Activated CD8-positive, alpha-beta memory T cell treated with anti-CD3 and anti-CD28 coated beads, Interleukin-2, amount 50 U/mL, for 24 hours (primary cell): ENCODE data around the gene CCL16.
"Not testable (repeated sequence)": the region's sequence is repeated elsewhere in the genome, so short reads cannot be mapped to it uniquely, and the experiment has no call there.

Source experiments
- DNase-seq: peaks from one replicate; pipeline ENCODE4 v3.0.0-alpha.2; 2020; ENCODE audit errors: extremely low read depth

The CCL16 gene

DNA sequence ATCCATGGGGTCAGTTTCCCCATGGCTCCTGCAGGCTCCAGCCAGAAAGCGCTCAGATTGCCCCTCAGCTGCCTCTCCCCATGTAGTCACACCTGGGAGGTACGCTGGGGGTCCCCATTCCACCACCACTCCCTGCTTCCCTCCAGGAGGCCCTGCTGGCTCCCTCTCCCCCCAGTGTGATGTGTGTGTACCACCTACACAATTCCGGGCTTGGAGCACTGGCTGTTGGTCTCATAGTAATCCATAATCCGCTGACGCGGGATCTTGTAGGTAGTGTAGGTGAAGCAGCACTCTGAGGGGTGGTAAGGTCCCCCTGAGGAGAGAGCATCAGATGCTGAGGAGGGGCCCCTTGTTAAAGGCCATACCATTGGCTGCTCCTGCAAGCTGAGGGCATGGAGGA, 2.8 kb upstream of the CCL16 start:
- DNase-seq: no peak

DNA sequence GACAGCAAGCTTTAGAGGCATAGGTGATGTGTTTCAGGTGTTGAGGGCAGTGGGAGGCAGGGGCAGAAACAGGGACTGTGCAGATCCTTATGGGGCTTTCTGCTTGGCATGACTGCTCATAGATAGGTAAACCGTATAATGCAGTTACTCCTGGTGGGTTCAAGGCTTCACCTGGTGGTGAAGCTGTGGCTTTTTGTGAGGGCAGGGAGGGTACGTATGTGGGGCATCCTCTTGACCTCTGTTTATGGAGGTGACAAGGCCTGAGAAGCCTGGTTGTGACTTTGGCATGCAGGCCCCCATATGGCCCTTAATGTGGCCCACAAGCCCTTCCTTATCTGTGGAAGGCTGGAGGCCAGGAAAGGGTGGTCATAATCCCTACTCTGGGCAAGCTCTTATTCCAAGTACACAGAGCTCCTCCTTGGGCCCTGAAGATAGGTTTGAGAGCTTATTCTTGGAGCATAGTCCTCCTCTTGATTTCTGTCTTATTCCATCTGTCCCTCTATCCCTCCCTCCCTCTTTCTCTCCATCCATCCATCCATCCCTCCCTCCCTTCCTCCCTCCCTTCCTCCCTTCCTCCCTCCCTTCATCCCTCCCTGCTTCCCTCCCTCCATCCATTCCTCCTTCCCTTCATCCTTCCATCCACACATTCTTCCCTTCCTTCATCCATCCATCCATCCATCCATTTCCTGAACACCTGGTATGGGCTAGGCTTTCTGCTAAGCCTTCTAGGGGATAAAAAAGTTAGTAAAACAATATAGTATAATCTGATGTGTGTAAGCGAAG, 1.3 kb upstream of the CCL16 start:
- DNase-seq: no peak

DNA sequence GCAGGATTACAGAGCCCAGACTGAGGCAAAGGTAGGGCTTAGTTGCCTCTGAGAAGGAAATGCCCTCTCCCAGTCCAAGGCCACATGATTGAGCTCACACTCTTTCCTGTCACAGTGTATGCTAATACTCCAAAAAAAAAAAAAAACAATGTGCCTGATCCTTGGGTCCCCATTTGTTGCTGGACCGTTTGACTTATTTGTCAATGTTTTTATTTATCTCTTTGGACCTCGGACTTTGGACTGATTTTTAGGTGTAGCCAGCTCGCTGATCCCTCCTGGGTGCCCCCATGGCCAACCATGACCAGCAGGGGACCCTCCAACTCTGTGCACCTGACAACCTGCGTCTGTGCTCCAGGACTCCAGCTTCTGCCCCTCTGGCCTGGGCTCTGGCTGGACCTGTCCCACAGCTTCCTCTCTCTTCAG, 622 bp upstream of the CCL16 start:
- no peak for DNase-seq

DNA sequence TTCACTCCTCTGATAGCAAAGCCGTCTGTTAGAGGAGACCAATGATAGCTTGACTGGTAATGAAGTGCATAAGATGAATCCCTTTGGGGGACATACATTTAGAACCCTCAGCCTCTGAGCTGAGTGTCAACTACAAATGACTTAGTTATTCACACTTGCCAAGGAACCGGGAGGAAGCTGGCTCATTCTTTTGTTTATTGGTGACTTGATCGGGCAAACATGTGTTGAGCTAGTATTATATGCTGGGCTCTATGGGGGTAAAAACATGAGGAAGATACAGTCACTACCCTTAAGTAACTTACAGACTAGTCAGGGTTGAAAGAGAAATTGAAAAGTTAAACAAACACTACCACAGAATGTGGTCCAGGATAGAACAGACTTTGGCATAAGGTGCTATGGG, 3.0 kb downstream of the CCL16 start:
- DNase-seq: no peak

DNA sequence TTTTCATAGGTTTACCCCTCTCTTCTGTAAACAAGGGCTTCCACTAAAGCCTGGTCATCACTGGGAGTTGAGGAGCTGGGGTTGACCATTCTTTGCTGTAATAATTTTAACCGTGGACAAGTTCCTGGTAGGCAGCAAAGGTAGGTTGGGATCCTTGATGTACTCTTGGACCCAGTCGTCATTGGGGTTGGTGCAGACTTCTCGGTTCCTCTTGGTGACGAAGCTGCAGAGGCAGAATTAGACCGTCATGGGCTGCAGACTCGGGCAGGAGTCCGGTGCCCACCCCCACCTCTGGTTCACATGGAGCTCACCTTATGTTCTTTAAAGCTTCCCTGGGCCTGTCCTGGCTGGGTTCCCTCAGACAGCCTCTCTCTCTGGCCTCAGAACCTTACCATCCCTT, 3.8 kb downstream of the CCL16 start:
- DNase-seq: no peak

DNA sequence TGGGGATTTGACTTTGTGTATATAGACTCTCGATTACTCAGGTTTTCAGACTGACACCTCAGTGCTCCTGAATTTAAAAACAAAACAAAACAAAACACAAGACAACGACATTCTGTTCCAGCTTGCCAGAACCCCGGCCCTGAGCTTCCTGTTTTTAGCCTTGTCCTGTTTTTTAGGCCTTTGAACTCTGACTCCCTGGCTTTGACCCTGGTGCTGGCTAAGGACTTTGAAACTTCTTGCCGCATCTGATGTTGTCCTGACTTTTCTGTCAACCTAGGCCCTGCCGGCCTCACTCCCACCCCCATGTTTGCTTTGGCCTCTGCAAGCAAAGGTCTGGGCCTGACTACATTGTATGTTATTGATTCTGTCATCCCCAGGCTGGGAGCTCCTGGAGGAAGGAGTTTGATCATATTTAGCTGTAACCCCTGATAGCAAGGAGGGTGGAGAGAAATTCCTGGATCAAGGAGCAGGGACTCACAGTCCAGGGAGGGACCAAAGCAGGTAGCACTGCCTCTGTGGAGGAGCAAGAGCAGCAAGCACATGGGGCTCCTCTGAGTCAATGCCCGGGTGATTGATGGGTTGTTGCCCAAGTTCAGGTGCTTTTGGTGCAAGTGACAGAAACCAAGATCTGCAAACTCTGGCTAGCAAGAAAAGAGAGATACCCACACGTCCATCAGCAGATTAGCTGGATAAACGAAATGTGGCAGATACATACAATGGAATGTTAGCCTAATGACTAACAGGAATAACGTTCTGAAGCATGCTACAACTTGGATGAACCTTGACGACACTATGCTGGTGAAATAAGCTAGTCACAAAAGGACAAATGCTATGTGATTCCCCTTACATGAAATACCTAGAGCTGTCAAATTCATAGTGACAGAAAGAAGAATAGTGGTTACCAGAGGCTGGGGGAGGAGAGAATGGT, 7.7 kb downstream of the CCL16 start:
- no peak for DNase-seq

DNA sequence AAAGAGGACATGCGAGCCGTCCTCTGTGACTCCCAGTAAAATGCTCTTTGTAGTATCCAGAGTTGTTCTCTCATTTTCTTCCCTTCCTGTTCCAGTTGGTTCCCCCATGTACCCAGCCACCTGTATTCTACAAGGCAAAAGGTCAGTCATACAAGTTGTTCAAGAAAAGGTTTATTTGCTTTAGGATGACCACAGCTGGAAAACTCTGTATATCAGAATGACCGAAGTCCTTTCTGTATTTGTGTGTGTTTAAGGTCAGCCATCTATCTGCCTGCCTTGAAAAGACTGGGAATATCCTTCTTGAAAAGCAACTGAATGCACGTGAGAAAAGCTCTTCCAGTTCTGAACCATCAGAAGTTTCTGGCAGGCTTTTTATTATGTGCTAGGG, 8.4 kb downstream of the CCL16 start:
- no peak for DNase-seq

DNA sequence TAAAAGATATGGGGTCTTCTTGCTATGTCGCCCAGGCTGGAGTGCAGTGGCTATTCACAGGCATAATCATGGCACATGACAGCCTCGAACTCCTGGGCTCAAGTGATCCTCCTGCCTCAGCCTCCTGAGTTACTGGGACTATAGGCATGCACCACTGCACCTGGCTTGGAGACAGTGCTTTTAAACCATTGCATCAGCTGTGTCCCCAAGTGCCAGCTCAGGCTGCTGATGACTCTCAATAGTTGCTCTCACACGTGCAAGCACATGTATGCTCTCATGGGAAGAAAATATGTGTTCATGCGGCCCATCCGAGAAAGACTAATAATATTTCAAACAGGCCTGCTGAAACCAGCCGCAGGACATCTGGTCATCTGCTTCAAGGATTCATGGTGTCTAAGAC, 8.8 kb downstream of the CCL16 start:
- DNase-seq: no peak

DNA sequence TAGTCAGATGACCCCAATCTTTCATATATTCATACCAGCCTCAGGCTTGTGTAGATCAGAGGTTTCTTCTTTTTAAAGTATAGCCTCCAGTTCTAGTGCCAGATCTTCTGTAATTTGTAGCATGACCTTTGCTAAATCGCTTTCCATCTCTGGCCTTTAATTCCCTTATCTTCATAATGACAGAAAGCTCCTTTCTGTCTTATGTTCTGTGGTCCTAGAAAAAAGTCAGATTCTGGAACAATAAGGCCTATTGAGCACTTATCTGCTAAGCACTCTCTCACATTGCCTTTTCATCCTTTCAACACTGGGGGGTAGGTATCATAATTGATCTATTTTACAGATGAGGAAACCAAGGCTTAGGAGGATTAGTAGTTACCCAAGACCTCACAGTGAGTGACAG, 9.2 kb downstream of the CCL16 start:
- DNase-seq: no peak

DNA sequence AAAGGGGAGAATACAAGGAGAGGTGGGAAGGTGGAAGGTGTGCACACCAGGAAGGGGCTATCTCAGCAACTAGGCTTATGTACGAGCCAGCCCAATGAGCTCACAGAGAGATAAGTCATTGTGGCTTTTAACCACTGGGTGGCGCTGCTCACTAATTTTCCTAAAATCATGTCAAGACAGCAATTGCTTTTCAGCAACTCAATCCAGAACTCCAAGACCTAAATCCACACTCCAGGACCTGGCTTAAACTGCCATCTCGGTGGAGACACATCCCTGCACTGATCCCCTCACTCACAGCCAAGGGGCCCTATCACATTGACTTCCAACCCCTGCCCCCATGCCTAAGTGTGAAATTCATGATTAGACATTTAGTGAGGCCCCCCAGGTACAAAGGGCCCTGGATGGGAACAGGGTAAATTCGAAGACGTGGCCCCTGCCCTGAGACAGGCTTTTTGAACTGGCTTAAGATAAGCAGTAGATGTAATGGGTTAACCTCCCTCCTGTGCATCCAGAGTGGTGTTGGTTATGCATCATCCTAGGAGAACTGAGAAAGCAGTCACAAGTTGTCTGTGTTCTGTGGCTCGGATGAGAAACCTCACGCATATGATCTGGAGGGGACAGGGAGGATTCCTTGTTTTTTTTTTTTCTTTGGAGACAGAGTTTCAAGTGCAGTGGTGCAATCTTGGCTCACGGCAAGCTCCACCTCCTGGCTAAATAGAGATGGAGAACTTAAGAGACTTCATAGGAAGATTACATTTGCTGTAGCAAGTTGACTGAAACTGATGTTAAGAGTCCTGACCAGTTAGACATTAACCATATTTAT, 11.5 kb downstream of the CCL16 start:
- peak; percentile 46 for DNase-seq

DNA sequence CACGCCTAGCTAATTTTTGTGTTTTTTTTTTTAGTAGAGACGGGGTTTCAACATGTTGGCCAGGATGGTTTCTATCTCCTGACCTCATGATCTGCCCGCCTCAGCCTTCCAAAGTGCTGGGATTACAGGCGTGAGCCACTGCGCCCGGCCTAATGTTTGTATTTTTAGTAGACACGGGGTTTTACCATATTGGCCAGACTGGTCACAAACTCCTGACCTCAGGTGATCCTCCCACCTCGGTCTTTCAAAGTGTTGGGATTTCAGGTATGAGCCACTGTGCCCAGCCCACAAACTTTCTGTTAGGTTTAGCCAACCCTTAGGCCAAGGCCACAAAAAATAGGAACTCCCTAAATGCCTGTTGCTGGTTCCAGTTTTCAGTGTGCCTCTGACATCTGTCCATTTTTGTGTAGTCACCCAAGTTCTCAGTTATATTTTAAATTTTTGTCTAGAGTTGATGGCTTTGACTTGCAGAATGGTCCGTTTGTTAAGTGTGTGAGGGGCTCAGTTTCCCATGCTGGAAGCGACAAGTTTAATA, 12.7 kb downstream of the CCL16 start:
- no peak for DNase-seq

DNA sequence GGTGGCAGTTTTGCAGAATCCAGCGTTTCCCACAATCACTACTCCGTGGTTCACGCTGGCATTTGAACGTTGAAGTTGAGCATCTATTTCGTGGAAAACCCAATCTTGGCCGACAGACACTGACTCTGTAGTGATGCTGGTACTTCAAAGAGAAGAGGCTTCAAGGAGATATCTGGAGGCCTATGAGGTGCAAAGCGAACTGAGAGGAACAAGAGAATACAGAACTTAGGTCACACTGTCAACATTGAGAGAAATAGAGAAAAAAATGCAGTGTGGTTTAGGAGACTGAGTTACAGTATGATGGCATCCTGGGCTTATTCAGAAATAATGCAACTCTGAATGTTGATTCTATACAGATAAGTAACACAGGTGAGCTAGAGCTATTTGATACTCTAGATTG, 16.0 kb downstream of the CCL16 start:
- DNase-seq: no peak

DNA sequence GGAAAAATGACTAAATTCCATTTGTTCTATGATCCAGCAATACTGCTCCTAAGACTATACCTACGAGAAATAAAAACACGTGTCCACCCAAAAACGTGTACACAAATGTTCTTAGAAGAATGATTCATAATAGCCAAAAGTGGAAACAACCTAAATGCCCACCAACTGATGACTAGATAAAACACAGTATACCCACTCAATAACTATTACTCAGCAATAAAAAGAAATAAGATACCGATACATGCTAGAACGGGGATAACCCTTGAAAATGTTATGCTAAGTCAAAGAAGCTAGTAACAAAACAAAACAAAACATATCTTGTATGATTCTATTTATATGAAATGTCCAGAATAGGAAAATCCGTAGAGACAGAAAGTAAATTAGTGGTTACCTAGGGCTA, 17.6 kb downstream of the CCL16 start:
- DNase-seq: no peak

DNA sequence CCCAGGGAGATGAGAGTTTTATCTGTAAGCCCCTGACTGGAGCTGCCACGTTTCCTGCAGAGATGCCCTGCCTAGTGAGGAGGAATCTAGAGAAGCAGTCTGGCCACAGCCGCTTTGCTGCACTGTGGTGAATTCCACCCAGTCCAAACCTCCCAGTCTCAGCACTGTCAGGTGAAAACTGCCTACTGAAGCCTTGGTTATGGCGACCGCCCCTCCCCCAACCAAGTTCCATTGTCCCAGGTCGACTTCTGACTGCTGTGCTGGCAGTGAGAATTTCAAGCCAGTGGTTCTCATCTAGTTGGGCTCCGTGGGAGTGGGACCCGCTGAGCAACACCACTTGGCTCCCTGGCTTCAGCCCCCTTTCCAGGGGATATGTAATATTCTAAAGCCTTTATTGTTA, 27.6 kb downstream of the CCL16 start:
- DNase-seq: no peak

DNA sequence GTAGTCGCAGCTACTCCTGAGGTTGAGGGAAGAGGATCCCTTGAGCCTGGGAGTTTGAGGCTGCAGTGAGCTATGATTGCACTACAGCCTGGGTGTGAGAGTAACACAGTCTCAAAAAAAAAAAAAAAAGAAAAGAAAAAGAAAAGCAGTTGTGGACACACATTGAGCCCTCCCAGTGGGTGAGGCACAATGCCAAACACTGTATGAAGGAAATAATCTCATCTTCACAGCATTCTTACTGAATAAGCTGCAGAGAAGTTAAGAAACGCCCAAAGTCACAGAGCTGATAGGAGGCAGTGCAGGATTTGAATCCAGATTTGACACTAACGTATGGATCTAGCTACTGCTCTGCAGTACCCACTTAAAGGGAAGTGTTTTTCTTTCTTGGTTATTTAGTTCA, 31.9 kb downstream of the CCL16 start:
- no peak for DNase-seq

DNA sequence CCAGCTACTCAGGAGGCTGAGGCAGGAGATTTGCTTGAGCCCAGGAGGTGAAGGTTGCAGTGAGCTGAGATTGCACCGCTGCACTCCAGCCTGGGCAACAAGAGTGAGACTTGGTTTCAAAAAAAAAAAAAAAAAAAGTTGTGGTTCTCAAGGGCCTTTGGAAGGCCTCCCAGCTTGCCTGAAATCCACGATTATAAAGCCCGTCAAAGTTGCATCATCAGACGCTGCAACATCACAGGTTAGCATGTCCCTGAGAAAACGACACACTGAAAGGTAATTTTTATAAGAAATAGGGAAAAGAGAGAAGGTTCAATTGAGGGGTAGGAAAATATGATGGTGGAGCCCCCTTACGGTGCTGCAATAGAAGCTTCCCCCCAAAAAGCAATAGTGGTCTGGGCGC, 33.2 kb downstream of the CCL16 start:
- DNase-seq: no peak

DNA sequence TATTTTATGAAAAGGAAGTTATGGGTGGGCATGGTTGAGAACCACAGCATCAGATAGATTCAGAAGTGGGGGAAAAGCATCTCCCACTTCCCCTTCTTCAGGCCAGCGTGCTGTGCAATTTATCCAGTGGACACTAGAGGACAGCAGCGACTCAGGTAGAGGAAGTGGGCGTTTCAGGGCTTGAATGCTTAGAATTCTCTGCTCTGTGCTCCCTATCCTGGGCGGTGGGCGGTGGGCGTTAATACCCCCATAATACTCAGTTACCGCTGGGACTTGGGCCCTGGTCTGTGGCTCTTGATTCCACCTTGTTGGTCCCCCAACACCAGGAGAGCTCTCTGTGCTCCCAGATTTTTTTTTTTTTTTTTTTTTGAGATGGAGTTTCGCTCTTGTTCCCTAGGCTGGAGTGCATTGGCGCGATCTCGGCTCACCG, 34.1 kb downstream of the CCL16 start:
- DNase-seq: peak; percentile 17

DNA sequence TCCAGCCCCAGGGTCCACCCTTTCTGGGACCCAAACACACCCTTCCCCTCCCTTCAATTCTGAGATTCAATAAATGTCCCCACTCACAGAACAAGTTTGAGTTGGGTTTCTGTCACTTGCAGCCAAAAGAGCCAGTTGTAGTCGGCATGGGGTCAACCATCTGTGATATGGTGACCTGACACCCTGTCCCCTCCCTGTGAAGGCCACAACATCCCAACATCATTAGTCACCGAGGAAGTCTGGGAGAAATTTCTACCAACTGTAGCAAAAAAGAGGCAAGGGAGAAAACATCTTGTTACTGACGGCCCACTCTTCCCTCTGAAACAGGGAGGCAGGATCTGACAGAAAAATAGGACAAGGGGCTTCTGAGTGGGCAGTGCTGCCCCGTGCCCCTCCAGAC, 37.1 kb downstream of the CCL16 start:
- no peak for DNase-seq

DNA sequence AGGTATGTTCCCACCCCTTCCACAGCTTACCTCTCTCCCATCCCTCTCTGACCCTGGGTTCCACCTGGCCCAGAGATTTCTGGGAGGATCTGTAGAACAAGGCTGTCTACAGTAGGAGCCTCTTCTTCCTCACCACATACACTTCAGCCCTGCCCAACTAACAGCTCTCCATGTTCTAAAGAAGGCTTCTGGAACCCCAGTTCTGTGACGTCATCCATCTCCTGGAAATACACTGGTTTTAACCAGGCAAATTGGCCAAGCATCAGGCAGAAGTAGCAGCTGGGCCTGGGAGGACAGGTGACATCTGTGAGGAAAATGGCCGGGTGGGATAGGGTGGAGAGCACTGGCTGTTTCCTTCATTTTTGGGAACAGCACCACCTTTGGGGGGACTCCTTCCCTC, 37.8 kb downstream of the CCL16 start, which contains the start of gene LYZL6:
TSS of gene LYZL6 (minus strand) at position 177 of the 400 bp plus-strand sequence. CDS start 4,357 bp downstream, outside the sequence.
- no peak for DNase-seq

DNA sequence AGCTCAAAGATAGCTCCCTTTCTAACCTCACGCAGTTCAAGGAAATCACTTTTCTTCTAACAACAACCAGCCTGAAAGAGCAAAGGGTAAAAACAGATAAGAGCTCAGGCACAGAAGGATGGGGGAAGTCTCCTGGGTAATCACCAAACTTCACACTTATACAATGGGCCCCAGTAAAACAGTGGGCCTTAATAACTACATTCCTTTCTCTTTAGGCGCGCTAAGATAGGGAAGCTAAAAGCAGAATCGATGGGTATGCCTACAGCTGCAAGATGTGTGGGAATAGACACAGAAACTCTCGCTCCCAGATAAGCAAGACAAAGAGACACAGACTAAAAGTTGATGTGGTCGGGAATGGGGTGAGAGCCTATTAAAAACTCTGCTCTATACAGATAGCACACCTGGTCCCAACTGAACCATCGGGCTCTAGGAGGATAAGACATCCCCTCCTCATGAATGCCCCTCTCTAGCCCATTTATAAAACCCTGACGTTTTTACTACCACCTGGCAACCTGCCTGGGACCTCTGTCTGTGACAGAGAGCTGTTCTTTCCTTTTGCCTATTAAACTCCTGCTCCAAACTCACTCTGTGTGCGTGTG, 38.6 kb downstream of the CCL16 start:
- DNase-seq: no peak

DNA sequence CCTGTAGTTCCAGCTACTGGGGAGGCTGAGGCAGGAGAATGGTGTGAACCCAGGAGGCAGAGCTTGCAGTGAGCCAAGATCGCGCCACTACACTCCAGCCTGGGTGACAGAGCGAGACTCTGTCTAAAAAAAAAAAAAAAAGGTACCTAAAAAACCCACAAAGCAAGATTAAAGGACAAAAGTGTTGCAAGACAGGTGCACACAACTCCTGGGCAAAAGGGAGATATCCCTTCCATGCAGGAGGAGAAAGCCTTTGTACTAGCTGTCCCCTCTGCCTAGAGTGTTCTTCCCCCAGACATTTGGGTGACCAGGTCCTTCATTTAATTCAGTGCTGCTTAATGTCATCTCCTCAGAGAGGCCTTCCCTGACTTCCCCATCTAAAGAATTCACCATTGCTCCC, 42.8 kb downstream of the CCL16 start:
- not testable (repeated sequence) for DNase-seq
